HG02798 (cell line): Measurements from ENCODE around the gene IL12RB2.
A peak's percentile ranks its signal among the peaks of the same experiment; 100 is the strongest.

Experiments
- ATAC-seq: cut with Tn5 transposase; IDR thresholded peaks from one replicate; pipeline ENCODE4 v1.9.1; 2021; ENCODE audit warnings: mild to moderate bottlenecking; ENCODE audit not compliant: unreplicated experiment, poor library complexity

Gene IL12RB2

GRCh38 chr1:67307251-67308060 lies at the start of gene IL12RB2:
Gene IL12RB2 (plus strand): TSS chr1:67307873. CDS start chr1:67320369, 12,496 bp downstream.
- ATAC-seq: peak; percentile 72

DNA sequence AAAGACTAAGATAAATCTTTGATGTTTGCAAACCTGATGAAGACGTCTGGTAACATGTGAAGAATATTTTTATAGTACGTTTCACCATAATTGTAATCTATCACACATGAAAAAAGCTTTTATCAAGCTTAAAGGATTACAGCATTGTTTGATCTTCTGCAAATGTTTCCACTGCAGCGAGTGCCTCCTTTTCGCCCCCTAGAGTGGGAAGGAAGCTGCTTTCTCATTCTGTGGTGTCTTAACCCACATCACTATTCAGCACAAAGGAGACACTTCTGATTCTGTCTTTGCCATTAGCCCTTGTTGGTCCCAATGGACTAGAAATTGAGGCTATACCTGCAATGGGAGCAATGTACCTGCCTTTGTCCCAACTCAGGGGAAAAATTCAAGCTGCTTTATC lies 46.0 kb upstream of the IL12RB2 start:
- no peak for ATAC-seq

- no peak for ATAC-seq
Observed at GRCh38 chr1:67262735-67263134, 44.9 kb upstream of the IL12RB2 start.

DNA sequence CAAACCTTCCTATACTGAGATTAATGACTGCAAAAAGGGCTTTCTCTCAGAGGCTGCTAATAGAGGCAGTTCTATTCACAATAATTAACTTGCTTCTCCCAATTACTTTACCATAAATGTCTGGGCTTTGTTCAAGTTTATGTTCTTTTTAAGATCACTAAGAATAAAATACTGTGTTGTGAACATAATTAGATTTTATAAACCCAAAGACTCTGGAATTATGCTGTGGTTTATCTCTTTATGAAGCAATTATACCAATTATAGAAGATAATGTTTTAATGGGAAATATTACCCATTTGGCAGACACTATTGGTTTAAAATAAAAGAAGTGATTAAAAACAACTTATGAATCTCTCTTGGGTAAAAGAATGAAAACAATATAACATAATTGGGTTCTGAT lies 43.5 kb upstream of the IL12RB2 start:
- ATAC-seq: no peak

GRCh38 chr1:67264899-67265298 lies 42.8 kb upstream of the IL12RB2 start:
- no peak for ATAC-seq

- no peak for ATAC-seq
Observed at GRCh38 chr1:67269061-67269460, 38.6 kb upstream of the IL12RB2 start.

DNA sequence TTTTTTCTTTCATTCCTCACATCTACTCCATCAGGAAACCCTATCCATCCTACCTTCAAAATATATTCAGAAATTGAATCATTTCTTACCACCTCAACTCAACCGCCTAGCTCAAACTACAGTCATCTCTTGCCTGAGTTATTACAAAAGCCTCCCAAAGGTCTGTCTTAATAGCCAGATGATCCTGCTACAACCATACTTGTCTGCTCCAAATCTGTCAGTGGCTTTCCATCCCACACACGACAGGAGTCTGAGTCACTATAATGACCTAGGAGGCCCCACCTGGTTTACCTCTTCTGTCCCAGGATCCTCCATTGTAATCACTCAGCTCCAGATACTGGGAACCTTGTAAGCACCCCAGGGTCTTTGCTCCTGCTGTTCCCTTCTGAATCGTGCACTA lies 37.1 kb upstream of the IL12RB2 start:
- ATAC-seq: no peak

GRCh38 chr1:67273591-67273990 lies 34.1 kb upstream of the IL12RB2 start:
- no peak for ATAC-seq

- ATAC-seq: peak; percentile 86
Observed at GRCh38 chr1:67274623-67275325, 32.9 kb upstream of the IL12RB2 start.

DNA sequence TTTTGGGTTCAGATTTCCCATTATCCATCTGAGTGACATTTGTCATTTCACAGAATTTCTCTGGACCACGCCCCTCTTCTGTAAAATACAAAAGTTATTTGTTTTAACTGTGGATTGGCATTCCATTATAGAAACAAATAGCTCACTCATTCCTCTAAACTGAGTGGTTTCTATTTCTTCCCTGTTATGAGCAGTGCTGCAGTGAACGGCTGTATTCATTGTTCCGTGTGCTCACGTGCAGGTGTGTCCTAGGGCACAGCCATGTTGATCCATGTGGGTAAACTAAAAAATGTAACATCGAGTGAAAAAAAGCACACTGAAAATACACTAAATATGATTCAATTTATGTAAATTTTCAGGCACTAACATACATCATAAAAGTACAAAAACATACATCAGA lies 27.0 kb upstream of the IL12RB2 start:
- no peak for ATAC-seq

- ATAC-seq: no peak
Observed at GRCh38 chr1:67281244-67281643, 26.4 kb upstream of the IL12RB2 start.

DNA sequence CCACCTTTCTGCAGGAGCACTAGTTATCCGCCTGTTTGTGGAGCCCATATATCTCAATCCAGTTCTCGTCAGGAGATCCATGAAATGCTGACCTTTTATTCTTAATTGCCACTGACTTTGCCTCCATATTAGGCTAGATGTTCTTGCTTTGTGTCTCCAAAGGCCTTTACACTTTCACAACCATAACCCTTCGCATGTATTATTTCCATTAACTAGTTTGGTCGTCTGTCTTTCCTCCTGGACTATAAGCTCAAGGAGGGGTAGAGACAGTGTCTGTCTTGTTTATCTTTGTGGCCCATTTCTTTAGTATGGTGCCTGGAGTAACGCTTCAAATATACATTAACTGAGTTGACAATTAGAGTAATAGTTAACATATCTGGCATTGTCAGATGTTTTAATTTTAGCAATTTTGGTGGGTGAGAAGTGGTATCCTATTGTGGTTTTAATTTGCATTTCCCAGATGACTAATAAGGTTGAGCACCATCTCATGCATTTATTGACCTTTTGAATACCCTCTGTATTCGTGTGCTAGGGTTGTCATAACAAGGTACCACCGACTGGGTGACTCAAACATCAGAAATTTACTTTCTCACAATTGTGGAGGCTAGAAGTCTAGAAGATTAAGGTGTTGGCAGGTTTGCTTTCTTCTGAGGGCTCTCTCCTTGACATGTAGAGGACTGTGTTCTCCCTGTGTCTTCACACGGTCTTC lies 21.7 kb upstream of the IL12RB2 start:
- peak; percentile 90 for ATAC-seq

GRCh38 chr1:67290236-67290635 lies 17.4 kb upstream of the IL12RB2 start:
- no peak for ATAC-seq

GRCh38 chr1:67294836-67295617 lies 12.6 kb upstream of the IL12RB2 start:
- no peak for ATAC-seq

- no peak for ATAC-seq
Observed at GRCh38 chr1:67298762-67299161, 8.9 kb upstream of the IL12RB2 start.

GRCh38 chr1:67299296-67299695 lies 8.4 kb upstream of the IL12RB2 start:
- no peak for ATAC-seq

DNA sequence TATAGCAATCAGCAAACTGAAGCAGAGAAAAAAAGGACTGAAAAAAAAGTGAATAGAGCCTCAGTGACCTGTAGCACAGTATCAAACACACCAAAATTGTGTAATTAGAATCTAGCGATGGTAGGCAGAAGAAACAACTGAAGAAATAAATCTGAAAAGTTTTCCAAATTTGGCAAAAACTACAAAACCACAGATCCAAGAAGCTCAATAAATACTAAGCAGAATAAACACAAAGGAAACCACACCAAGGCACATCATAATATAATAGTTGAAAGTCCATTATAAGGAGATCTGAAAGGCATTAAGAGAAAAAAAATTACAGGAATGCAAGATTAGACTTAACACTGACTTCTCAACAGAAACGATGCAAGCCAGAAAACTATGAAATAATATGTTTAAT lies 7.1 kb upstream of the IL12RB2 start:
- ATAC-seq: no peak

DNA sequence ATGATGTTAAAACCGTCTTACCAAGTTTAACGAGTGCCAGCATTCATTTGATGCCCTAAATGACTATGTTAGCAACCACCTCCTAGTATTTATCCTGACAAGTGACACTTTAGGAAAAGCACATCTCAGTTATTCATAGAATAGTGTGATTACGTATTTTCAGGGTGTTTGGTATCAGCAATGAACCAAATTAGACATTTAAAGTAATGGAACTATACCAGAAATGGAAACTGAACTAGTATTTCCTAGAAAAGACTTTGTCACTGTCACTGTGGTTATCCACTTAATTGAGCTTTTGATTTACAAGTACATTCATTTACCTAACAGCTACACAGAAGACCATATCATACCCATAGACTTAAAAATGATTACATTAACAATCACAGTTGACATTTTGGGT lies 3.6 kb upstream of the IL12RB2 start:
- ATAC-seq: no peak

GRCh38 chr1:67306547-67306946 lies 1.1 kb upstream of the IL12RB2 start:
- no peak for ATAC-seq

DNA sequence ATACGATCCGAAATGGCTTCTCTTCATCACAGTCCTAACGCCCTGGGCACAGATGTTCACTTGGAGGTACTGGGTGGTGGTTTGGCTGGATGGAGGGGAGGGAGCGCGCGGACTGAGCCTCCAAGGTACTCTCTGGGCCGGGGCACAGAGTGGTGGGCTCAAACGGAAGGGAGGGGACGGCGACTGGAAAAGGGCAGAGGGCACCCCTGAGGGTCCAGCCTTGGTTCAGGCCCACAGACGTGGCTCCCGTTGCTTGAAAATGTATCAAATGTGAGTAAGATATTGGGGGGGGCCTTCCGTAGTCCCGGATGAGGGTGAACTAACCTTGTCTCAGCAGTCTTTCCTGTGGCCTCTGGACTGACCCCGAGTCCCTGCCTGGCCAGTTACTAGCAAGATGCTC lies 463 bp downstream of the IL12RB2 start:
- ATAC-seq: no peak
